Measurements from ENCODE around the gene CSRNP2. TPM values are rescaled to one million over a fixed set of nuclear protein-coding genes. Genes with fewer than 3 reads are reported as not detected.

Gene CSRNP2
- total RNA-seq, 4 donors from 2014 or later = 21.3 to 35.8 (median 28.9) TPM

DNA sequence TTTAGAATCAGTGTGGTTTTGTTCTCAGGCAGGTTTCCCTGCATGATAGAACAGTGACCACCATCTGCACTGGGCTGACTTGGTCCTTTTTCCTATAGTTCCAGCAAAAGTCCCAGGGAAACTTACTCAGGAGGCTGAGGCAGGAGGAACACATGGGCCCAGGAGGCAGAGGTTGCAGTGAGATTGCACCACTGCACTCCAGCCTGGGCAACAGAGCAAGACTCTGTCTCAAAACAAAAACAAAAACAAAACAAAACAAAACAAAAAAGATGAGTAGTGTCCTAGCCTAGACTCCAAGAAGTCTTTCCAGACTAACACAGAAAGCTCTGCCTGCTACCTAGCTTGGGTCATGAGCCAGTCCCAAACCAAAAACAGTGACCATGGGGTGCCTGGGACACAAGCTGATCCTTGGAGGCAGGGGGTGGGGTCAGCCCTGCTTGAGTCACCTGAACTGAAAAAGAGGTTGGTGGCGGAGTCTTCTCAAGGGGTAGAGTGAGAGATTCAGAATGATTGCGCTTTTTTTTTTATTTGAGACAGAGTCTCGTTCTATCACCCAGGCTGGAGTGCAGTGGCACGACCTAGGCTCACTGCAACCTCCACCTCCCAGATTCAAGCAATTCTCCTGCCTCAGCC is 49.8 kb downstream of the CSRNP2 start:
- 81 to 95% methylated on average over 4 of the region's 4 CpGs for WGBS, 2 donors
- Histone ChIP-seq H3K4me1 (peaks cover 0 to 2% of the 10 kb centered on the region in 2 donors), H3K27ac (no peak overlapping the region), H3K27me3 (no peaks in the 10 kb centered on the region), H3K4me3 (replicated peaks in 1 of 3) (no peak overlapping the region), H3K36me3 (no peaks in the 10 kb centered on the region), H3K9me3 (no peaks in the 10 kb centered on the region)
- no peak for DNase-seq
- TF ChIP-seq, protein P1, sequence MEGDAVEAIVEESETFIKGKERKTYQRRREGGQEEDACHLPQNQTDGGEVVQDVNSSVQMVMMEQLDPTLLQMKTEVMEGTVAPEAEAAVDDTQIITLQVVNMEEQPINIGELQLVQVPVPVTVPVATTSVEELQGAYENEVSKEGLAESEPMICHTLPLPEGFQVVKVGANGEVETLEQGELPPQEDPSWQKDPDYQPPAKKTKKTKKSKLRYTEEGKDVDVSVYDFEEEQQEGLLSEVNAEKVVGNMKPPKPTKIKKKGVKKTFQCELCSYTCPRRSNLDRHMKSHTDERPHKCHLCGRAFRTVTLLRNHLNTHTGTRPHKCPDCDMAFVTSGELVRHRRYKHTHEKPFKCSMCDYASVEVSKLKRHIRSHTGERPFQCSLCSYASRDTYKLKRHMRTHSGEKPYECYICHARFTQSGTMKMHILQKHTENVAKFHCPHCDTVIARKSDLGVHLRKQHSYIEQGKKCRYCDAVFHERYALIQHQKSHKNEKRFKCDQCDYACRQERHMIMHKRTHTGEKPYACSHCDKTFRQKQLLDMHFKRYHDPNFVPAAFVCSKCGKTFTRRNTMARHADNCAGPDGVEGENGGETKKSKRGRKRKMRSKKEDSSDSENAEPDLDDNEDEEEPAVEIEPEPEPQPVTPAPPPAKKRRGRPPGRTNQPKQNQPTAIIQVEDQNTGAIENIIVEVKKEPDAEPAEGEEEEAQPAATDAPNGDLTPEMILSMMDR (IDR thresholded peaks at IDR 0.05) = no peak
- TF ChIP-seq POLR2A (IDR thresholded peaks at IDR 0.05) = no peak
- intact Hi-C loops (cut with DNase I) = no loop called here

DNA sequence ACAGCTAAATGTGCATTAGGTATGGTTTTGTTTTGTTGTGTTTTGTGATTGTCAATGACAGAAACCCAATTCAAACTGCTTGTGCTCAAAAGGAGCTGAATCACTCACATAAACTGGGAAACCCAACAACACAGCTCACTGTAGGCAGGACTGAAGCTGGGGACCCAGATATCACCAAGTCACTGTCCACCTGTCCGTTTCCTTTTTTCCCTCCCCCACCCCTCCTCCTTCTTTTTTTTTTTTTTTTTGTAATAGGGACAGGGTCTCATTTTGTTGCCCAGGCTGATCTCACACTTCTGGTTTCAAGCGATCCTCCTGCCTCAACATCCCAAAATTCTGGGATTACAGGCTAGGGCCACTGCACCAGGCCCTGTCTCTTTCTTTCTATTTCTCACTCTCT is 50.3 kb downstream of the CSRNP2 start:
- Histone ChIP-seq H3K4me3 (replicated peaks in 1 of 3) (no peak overlapping the region), H3K27ac (no peak overlapping the region), H3K36me3 (no peaks in the 10 kb centered on the region), H3K4me1 (peaks cover 0 to 7% of the 10 kb centered on the region in 2 donors), H3K27me3 (no peaks in the 10 kb centered on the region), H3K9me3 (no peaks in the 10 kb centered on the region)
- WGBS, 2 donors = 91 to 92% methylated on average over 2 of the region's 2 CpGs
- intact Hi-C loops (cut with DNase I) = no loop called here
- TF ChIP-seq, protein P1 (IDR thresholded peaks at IDR 0.05) = no peak
- no peak for TF ChIP-seq POLR2A (IDR thresholded peaks at IDR 0.05)
- no peak for DNase-seq

DNA sequence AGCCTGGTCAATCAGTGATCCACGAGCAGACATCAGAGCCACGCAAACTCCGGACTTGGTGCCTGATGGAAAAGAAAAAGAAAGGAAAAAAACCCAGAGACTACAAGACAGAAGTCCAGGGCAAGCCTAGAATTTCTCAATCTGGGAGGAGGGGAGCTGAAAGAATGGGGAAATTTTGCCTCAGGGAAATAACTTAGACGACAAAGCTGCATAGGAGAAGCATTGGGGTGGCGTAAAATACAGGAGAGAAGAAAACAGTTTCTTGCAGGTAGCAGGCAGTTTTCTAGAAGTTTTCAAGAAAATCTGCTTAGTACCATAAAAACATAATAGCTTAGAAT is 54.6 kb downstream of the CSRNP2 start:
- Histone ChIP-seq H3K36me3 (no peaks in the 10 kb centered on the region), H3K4me3 (replicated peaks in 1 of 3) (no peak overlapping the region), H3K27ac (peak overlapping the region in 2 of 3 donors; percentile 26 to 50), H3K27me3 (no peaks in the 10 kb centered on the region), H3K9me3 (no peaks in the 10 kb centered on the region), H3K4me1 (peaks cover 6 to 20% of the 10 kb centered on the region in 2 donors)
- WGBS, 2 donors = 54 to 64% methylated on average over 5 of the region's 5 CpGs
- TF ChIP-seq, protein P1 (IDR thresholded peaks at IDR 0.05) = no peak
- no peak for TF ChIP-seq POLR2A (IDR thresholded peaks at IDR 0.05)
- intact Hi-C loops (cut with DNase I) = loop anchor here (5.0 kb wide), 1 partner anchor 106 kb away; no protein-coding TSS in a partner anchor
- no peak for DNase-seq

DNA sequence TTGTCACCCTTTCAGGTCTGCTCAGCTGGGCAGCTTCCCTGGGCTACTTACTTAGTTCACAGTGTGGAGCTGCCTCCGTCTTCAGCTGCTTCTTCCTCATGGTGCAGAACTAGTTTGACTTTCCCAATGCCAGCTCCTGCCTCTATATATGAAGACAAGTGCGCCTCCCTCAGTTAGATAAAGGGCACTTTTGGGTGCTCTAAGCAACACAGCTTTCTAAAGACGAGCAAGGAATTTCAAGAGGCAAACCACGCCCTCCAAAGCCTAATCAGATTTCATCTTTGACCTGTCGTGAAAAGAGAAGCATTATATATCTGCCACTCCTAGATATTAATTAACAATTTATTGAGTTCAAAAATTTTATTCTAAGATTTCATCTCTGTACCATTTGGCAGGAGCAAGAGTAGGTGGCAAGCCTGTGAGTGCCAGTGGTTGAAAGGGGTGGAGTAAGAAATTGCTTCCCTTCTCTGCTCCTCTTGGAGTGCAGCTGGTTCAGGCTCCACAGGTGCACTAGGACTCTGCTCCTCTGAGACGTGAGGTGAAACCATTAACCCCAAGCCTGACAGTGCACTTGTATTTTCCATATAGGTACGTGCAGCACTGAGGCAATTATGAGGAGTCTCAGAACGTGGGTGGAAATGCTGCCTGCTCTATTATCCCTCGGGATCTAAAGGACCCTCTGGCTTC is 55.1 kb downstream of the CSRNP2 start:
- Histone ChIP-seq H3K4me3 (replicated peaks in 1 of 3) (no peak overlapping the region), H3K27me3 (no peaks in the 10 kb centered on the region), H3K9me3 (no peaks in the 10 kb centered on the region), H3K27ac (peak overlapping the region in 2 of 3 donors; percentile 26 to 50), H3K4me1 (peaks cover 10 to 25% of the 10 kb centered on the region in 2 donors), H3K36me3 (no peaks in the 10 kb centered on the region)
- no peak for TF ChIP-seq POLR2A (IDR thresholded peaks at IDR 0.05)
- TF ChIP-seq, protein P1 (IDR thresholded peaks at IDR 0.05) = peak in 5 of 6 experiments; percentile 22 to 65 (median 47)
- 20% methylated on average over 9 of the region's 9 CpGs for WGBS, 2 donors
- intact Hi-C loops (cut with DNase I) = loop anchor here (5.0 kb wide), 1 partner anchor 106 kb away; no protein-coding TSS in a partner anchor
- DNase-seq = peak; percentile 40 to 49

DNA sequence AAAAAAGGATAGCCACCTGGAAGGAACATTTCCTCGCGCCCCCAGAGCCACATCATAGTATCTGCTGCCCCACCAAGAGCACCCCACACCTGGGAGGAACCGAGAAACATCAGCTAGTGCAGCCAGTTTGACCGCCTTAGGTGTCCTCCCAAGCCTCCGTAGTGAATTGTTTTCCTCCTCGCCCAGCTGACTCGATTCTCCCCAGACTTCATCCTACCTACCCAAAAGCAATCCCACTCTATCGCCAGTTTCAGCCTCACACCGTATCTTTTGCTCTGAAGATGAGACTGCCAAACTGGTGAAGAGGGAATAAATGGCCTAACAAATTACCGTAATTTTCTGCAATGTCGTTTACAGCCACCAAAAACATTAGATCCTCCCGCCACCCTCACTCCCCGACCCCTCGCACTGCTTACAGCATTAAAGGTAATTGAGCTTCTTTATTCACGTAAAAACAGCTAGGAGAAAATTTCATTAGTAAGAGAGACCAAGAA is 56.0 kb downstream of the CSRNP2 start:
- Histone ChIP-seq H3K4me1 (peaks cover 10 to 33% of the 10 kb centered on the region in 2 donors), H3K4me3 (replicated peaks in 1 of 3) (no peak overlapping the region), H3K27ac (no peak overlapping the region), H3K27me3 (no peaks in the 10 kb centered on the region), H3K36me3 (no peaks in the 10 kb centered on the region), H3K9me3 (no peaks in the 10 kb centered on the region)
- intact Hi-C loops (cut with DNase I) = loop anchor here (5.0 kb wide), 1 partner anchor 105 kb away; no protein-coding TSS in a partner anchor
- whole genome bisulfite sequencing, 2 donors = 92 to 94% methylated on average over 15 of the region's 15 CpGs
- DNase-seq = no peak
- TF ChIP-seq POLR2A (IDR thresholded peaks at IDR 0.05) = no peak
- TF ChIP-seq, protein P1 (IDR thresholded peaks at IDR 0.05) = no peak

Data from thyroid gland (tissue), 4 donors.